ENCODE results near the gene FBXL4.

The FBXL4 gene

DNA sequence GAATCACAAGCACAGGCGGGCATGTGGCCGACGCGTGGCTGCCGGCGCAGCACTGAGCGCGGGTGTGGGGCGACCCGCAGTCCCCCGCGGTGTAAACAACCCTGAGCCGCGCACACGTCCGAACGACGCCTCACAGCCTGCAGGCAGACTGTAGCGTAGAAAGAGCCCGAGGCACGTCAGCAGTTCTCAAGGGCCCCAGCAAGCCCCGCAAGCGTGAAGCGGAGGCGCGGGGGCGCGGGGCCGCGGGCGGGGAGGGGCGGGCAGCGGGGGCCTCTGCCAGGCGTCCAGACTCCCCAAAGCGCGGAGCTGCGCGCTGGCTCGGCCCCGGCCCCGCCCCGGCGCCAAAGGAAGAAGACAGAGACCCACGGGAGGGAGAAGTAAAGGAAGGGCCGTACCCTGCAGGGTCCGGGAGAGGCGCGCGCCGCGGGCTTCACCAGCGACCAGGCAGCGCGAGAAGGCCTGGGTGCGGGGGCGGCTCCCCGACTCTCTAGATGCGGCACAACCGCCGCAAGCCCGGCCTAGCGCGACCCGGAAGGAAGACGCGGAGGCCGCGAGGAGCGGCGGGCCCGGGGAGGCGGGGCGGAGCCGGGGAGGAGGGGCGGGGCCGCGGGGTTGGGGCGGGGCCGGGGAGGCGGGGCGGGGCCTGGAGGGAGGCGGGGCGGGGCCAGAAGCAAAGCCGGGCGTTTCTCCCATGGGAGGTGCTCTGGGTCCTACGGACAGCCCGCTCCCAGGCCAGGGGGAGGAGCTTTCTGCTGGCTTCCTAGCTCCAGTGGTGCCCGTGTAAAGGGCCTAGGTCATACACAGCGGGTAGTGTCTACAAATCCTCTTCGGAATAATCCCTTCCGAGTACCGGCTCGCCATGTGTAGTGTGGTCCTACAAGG, at the start of gene FBXL4:
Gene FBXL4, minus strand, starts transcription at position 536 of the 882 bp plus-strand sequence. CDS start 20,958 bp downstream, outside the sequence.
- DNase-seq = peak; percentile 83

DNA sequence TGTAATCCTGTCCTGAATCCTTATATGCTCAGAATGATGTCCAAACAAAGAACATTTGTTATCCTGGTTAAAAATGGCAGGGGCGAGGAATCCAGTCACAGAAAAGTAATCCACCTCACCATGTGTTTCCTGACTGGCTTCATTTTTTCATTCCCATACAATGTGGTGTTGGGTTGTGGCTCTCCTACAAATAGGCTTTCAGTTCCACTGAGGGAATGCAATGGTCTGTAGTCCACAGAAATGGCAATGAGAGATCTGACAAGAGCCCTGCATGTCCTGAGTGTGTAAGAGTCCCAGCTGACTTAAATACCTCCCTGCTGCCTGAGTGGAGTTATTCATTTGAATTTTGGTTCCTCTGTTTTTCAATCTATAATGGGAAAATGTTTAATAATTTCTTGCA, 47.4 kb upstream of the FBXL4 start:
- no peak for DNase-seq

DNA sequence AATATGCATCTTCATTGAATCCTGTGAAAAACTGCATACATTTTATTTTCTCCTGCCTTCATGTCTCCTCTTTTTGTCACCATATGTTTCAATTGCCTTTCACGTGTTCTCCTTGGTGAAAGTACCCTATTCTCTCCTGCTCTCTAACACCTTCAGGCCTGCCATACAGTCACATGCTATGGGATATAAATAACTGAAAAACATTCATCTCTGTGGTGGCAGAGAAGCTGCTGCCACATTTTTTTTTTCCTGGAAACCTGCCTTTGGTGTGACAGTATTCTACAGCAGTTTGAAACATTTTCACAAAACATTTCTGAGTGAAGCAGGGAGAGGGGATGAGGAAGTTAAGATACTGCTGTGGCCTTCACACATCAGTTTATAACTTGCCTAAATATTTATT, 44.8 kb upstream of the FBXL4 start:
- DNase-seq = no peak

DNA sequence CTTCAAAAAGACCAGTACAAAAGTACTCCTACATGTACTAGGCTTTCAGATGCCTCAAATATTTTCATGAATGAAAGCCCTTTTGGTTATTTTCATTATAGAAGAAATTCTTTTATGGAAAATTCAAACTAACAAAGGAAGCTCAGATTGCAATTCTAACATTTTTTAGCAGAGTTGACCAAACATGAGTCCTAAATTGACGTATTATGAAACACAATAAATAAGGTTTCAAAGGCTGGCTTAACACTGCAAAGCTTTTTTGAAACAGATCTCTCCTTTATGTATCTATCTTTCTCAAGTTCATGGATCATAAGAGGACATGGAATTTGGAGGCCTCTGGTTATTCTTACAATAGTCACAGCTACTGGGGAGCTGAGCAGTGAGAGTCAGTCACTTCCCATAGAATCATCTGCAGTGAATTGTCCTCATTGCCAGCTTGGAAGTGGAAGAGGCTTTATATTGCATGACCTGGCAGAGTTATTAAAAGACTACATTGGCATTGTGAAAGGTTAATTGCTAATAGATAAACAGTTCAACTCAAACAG, 38.4 kb upstream of the FBXL4 start:
- DNase-seq = no peak

DNA sequence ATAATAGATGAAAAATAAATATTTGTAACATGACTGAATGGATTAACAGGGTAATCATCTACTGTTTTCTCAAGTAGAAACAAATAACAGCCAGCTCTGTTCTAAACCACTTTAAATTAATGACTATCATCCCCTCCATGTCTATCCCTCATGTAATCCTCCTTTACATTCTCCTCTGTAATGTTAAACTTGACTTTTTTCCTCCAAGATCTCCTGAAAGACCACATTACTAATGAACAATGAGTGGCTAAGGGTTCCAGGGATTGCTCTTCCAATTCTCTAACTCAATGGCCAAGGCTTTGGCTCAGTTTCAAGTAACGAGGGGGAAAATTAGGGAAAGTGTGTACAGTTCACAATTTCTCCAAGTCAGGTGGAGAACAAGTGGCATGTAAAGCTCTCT, 37.6 kb upstream of the FBXL4 start:
- DNase-seq = no peak

DNA sequence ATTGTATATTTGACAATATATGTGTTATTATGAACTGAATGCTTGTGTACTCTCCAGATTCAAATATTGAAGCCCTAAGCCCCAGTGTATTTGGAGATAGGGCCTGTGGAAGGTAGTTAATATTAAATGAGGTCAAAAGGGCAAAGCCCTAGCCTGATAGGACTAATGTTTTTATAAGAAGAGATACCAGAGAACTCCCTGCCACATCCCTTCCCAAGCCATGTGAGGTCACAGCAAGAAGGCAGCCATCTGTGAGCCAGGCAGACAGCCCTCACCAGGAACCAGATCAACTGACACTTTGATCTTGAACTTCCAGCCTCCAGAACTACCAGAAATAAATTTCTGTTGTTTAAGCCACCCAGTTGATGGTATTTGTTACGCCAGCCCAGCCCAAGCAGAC, 36.4 kb upstream of the FBXL4 start:
- DNase-seq = no peak

DNA sequence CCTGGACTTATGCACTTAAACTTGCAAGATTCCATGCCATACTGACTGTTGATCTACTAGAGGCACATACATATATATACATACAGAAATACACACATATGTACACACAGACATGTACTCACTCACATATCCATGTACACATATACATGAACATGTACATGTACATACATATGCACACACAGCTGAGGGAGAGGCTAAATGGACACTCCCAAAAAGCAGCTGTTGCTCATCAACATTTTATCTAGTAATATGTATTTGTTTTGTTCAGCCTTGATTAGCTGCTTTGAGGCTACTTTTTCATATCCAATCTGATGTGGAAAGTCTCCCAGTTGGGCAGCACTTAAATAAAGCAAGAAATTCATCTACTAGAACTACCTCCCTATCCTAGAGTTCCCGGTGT, 33.7 kb upstream of the FBXL4 start:
- no peak for DNase-seq

DNA sequence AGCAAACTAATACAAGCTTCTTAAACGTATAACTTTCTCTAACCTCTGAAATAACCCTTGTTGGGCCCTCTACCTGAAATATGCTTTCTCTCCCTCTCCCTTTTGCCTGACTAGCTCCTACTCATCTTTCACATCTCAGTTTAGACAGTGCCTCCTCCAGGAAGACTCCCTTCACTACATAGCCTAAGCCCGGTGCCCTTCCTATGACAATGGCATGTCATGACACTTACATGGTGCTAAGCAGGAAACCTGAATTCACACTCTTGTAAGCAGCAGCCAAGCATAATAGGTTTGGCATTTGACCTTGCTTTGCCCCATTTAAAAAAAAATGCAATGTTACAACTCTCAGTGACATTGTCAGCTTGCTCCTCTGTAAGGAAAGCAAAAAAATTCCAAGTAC, 33.1 kb upstream of the FBXL4 start:
- DNase-seq = no peak

DNA sequence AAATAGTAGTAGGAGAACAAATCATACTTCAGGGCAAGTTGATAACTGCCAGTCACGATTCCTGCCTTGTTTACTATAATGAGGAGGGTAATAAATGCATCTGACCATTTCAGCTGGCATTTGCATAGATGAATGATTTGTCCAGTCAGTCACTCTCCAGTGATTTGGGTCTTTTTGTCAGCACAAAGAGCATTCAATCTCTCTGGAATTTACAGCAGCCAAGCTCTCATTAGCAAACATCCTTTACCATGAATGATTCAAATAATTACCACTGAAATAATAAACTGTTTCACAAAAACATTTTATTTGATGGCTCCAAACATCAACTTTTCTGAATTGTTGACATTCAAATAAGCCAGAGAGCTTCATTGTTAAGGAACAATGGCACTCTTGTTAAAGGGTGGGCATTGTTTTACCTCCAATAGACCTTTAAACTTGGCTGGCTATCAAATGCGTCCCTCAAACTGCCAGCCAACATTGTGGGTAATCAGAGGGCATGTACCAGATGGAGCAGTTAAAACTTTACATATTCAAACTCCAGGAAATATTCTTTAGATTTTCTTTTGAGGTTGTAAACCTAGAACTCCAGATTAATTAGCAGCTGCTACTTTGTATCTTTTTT, 30.0 kb upstream of the FBXL4 start:
- DNase-seq = no peak

DNA sequence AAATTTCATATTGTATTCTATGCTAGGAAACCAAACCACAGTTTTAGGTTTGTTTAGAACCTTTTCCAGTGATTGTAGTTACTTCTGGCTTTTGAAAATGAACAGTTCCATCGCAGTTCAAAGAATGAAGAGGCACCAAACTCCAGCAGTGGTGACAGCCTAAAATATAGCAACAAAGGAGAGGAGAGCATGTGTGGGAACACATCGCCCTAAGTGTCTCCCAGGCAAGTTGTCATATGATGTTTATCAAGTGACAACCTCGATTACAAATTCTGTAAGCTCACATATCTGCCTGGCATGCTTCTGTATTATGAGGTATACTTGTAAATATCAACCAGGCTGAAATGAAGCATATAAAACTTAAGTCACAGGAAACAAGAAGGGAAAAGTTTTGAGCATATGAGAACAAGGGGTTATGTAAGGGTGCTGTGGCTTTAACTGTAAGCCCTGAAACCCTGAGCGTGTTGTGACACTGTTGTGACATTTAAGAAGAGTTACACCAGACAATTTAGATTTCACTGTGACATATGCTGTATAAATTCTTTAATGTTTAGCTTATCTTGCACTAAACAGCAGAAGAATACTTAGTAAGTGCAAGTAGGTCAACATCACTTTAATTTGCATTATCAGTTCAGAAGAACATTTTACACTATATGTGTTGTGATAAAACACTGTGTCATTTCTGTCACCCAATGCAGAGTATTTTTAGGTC, 29.1 kb upstream of the FBXL4 start:
- no peak for DNase-seq

DNA sequence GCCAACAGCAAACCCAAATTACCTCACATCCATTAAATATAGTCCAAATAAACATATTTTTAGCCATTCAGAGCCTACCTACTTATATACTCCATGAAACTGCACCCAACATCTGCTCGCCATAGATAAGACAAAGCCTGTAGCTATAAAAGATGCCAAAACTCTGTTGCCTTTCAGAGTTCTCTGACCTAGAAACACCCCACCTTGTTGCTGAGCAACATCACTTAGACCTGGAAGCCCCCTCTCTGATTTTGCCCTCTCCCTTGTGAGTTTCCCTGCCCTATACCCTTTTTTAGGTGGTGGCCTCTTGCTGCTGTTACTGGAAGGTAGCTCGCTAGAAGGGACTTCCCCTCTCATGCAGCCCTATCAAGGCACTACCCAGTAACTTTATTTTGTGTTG, 27.7 kb upstream of the FBXL4 start:
- no peak for DNase-seq

DNA sequence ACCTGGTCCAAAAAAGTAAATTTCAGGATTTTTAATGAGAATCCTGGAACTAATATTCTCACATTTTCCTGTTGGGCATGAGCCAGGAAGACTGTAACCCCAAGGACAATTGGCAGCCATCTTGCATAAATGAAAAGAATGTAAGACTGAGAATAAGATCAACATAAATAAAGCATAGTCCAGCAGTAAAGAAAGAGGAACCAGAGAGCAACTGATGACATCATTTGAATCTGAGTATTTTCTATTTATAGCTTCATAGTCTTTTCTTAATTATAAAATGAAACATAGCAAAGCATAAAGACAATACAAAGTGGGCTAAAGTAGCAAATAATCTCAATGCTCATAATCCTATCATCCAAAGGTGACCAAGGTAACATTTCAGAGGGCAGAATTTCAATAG, 26.6 kb upstream of the FBXL4 start:
- no peak for DNase-seq

DNA sequence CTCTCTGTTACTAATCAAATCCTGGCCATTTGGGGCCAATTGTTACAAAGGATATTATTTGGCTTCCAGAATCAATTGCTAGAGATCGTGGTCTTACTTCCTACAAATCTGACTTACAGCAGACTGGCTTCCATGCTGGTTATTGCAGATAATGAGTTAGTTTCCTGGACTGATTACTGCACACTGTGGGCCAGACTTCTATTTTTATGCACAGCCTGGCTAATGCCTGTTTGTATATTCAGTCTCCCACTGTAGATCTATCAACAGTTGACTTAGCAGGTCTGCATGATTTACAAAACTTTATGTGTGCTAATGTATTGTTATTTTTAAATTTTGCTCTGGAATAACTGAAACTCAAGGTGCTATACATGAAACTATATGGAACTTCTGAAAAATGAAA, 25.8 kb upstream of the FBXL4 start:
- DNase-seq = no peak

DNA sequence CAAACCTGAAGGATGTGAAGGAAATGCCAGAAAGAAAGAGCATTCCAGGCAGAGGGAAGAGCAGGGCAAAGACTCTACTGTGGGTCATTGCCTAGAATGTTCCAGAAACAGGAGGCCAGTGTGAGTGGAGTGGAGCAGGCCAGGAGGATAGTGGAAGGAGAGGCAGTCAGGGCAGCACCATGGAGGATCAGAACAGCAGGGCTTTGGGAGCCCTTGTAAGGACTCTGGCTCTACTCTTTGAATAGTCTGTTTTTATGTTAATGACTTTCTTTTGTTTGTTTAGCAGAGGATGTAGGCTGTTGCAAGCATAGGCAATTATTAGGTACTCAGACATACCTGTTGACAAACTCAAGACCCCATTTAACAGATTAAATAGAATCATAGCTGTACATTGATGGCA, 23.6 kb upstream of the FBXL4 start:
- DNase-seq = no peak

DNA sequence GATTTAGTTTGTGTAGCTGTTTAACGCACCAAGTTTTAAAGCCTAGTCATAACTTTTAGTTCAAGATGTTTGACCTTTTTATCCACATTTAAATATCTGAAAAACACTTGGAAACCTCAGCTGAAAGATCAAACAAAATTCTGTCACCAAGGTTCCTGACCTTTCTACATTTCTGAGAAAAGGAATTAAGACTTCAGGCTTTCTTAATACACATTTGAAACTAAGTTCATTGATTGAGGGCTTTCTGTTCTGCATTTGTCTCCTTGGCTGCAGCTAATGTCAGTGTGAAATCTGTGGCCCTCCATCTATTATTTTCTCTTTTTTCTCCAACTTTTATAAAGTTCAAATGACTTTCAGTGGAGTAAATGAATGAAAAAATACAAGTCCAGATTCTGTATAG, 22.7 kb upstream of the FBXL4 start:
- no peak for DNase-seq

DNA sequence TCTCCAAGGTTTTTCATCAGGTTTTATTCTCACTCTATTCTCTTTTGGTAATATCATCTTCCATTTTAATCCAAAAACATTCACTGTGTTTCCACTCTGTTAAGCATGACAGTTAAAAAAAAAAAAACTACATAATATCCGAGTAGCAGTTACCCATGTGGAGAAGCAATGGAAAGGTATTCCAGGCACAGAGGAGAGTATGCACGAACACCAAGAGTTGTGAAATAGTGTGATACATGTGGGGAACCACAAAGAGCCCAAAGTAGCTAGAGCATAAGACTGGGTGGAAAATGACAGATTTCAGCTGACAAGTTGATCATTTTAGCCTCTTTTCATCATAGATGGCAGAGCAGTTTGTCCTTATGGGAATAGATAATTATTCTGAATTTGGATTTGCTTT, 19.9 kb upstream of the FBXL4 start:
- no peak for DNase-seq

DNA sequence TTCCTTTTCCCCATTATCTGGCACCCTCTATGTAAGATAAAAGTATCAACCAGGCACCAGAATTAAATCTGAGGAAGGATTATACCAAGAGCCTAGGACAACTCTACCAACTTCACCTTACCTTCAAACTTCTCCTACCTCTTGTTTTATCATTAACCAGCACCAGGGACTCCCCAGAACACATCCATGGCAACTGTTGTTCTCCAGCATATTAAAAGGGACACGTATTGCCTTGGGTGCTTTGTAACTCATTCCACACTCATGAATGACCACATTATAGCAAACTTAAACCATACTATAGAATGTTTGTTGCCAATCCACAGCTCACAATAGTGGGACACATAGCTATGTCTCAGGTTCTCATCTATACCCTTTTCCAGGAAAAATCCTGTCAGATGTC, 11.9 kb upstream of the FBXL4 start:
- no peak for DNase-seq

DNA sequence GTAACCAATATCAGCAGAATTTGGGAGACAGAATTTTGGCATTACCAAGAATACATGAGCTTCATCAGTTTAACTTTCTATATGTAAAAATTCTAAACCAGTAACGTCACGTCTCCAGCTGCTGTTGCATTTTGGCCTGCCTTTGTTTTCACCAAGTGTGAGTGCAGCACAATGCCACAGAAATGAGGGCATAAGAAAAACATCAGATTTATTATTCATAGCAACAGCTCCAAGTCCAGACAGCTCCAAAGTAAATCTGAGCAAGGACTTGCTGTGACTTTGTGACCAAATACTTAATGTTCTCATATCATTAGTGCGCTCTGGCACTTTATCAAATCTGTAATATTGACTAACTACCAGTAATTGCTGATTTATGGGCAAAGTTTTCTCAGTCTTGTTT, 11.0 kb upstream of the FBXL4 start:
- no peak for DNase-seq

DNA sequence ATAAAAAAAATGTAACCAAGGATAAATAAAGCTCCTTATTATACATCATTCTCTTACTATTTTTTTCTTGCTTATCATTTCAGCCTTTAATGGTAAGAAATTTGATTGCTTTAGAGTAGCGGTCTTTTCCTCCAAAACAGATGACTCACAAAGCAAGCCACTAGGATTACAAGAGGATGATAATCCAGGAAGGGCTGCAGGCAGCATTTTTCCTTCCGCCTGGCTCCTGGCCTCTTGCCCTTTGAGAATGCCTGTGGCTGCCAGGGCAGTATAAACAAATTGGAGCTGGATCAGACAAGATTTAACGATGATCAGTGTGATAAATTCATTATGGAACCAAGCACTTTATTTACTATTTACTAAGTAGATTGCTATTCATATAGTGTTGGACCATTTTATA, 9.7 kb upstream of the FBXL4 start:
- DNase-seq = no peak

DNA sequence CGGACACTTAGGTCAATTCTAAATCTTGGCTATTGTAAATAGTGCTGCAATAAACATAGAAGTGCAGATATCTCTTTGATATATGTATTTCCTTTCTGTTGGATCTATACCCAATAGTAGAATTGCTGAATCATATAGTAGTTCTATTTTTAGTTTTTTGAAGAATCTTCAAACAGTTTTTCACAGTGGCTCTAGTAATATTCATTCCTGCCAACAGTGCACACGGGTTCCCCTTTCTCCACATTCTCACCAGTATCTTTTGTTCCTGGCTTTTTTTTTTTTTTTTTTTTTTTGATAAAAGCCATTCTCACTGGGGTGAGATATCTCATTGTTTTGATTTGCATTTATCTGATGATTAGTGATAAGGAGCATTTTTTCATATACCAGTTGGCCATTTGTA, 1.8 kb upstream of the FBXL4 start:
- DNase-seq = no peak

DNA sequence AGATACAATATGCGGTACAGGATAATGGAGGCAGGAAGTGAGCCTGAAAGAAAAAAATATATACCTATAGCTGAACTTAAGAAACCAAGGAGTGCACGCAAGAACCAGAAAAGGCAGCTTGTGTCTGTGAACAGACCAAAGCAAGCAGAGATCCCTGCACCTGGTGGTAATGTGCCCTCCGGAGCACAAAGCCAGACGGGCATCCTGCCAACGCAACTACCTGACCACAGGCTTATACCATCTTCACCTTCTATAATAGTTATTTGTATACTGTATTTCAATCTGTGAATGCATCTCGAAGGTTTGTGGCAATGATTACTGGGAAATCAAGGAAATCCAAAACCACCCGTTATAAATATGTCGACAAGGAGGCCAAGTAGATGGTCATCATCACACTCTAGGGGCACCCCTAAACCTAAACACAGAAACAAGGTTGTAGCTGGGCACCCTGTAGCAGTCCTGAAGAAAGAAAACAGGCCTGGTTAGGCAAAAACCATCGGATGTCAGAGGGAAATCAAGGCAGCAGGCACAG, 801 bp downstream of the FBXL4 start:
- peak; percentile 32 for DNase-seq

DNA sequence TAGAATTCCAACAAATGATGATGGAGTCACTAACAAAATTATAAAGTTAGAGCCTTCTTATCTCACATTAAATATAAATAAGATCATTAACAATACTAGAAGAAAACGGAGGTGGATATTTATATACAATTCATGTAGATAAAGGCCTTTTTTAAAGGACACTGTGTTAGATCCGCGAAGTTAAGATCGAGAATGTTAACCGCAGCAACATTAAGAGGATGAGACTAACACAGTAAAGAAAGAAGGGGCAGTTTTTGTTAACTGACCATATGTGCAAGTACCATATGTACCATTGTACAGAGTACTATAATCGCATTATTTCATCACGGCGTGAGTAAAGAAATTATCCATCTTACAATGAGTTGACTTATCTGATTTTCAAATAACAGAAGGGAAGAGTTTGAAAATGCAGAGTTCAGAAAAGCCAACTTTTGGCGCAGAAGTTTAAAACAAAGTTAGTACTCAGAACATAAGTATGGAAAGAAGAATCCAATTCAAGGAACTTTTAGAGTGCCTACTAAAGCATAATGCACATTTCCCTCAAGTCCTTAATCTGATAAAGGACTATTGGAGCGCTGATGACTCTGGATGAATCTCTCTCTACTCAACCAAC, 1.4 kb downstream of the FBXL4 start:
- DNase-seq = no peak
